ENCODE measurements around the gene ATP13A1.
A peak's percentile ranks its signal among the peaks of the same experiment; 100 is the strongest.

ATP13A1 gene

DNA sequence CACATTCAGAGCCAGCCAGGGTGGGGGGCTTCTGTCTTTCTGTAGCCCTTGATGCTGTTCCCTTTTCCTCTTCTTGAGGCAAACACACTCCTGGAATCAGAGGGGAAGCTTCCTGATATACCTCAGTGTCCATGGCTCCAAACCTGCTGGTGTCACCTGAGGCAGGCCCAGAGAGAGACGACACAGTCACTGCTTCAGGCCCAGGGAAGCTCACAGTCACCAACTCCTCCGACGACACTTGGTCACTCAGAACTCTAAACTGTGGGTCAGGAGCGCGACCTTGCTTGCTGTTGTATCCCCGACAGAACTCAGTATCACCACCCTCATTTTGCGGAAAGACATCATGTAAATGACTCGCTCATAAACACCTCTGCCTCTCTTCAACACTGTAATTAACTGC, 1.1 kb downstream of the ATP13A1 start:
- no peak for DNase-seq

DNA sequence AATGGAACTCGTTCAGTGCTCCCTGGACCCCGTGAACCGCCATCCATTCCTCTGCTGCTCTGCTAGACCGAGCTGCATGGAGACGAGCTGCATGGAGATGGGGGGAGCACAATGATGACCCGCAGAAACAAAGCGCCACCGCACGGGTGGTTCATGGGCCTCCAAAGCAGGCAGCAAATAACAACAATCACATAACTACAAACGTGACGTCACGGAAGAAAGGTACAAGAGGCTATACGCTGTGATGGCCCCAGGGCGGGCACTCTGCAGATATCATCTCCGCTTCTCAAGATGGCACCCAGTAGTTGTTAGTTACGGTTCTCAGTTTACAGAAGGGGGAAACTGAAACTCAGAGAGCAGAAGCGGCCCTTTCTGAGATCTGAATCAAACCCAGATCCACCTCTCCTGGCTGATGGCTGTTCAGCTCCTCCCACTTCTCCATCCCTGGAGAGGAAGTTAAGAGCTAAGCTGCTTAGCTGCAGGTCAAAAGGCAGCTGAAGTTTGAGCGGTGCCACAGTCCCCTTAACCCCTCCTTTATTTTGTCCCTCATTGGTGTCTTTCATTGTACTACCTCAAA, 1.7 kb downstream of the ATP13A1 start:
- DNase-seq = no peak

DNA sequence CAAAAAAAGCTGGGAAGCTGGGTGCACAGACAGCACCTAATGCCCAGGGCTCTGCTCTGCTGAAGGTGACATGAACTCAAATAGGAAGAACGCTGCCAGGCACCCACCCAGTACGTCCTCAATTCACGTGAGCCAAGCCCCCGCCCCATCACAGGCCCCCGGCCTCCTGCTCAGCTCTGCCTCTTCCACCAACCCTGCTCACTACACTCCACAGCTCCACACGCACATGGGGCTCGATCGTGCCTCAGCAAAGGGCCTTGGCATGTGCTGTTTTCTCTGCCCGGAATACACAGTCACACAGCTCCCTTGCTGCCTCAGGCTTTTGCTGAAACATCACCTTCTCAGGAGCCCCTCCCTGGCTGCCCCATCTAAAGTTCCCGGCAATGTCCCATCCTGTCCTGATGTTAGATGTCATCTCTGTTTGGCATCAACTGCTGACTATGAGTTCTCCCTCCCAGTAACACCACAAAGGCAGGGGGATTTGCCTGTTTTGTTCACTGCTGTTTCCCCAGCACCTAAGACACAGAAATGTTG, 2.3 kb downstream of the ATP13A1 start:
- no peak for DNase-seq

DNA sequence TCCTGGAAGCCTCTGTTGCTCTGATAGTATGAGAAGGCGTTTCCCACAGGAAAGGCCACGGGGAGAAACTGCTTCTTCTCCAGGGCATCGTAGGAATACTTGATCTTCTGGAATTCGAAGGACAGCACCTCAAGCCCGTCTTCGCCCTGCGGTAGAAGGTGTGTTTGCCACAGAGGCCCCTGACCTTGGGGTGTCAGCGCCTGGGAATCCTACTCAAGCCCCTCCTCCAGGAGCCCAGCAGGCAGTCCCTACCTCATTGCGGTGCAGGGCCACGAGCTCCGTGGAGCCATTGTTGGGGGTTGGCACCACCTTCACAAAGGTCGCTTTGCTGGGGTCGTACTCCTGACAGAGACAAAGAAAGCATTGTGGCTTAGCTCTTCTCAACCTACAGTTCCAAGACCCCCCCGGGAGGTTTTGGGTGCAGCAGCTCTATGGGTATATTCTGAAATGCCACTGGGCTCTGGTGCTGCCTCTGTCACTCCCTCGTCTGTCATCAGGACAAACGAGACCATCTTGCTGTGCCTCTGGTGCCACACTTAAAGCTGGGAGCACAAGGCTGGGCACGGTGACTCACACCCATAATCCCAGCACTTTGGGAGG, 3.7 kb downstream of the ATP13A1 start:
- no peak for DNase-seq

DNA sequence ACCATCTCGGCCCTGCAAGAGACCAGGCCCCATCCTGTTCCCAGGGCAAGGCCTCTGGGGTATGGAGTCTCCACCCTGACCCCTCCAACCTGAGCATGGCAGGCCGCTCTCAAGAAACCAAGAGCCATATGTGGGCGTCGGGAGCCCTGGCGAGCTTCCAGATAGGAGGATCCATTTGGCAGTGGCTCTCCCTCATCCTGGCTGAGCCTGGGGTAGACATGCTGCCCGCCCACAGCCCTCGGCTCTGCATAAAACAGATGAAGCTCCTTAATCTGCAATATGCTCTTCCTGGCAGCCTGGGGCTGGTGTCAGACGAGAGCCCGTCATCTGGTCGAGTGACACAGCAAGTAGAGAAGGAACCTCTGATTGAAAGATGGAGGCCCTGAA, 6.1 kb downstream of the ATP13A1 start:
- no peak for DNase-seq

DNA sequence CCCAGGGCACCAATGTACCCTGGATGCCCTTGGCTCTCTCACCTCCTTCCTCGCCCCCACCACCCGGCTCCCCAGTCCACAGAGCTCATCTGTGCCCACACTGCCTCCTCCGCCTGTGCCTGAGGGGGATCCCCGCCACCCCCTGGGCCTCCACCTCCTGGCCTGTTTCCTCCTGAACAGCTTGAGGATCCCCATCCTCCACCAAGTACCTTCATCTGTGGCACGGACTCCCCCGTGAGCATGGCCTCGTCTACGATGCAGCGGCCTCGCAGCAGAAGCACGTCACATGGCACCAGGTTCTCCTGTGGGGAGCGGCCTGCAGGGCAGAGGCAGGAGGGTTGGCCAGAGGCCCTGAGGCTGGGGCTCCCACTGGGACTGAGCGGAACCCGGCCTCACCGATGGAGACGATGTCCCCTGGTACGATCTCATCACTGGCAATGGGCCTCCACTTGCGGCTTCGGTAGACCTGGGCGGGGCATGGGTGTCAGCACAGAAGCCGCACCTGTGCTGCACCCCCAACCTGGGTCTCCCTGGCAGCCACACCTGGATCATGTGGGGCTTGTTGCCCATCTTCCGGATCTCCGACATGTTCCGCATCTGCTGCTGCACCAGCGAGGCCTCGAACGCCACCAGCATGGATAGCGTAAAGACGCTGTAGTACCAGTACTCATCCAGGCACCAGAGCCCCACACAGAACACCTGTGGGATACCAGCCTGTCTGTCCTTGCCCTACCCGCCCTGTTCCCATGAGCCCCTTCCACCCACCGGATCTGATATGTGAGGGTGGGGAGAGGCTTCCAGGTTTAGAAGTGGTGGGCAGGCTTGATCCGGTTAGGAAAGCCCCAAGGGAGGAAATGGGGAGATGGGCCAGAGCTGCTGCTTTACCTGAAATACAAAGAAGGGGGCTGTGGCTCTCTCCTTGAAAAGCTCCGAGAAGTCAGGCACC, 6.8 kb downstream of the ATP13A1 start:
- DNase-seq = no peak

DNA sequence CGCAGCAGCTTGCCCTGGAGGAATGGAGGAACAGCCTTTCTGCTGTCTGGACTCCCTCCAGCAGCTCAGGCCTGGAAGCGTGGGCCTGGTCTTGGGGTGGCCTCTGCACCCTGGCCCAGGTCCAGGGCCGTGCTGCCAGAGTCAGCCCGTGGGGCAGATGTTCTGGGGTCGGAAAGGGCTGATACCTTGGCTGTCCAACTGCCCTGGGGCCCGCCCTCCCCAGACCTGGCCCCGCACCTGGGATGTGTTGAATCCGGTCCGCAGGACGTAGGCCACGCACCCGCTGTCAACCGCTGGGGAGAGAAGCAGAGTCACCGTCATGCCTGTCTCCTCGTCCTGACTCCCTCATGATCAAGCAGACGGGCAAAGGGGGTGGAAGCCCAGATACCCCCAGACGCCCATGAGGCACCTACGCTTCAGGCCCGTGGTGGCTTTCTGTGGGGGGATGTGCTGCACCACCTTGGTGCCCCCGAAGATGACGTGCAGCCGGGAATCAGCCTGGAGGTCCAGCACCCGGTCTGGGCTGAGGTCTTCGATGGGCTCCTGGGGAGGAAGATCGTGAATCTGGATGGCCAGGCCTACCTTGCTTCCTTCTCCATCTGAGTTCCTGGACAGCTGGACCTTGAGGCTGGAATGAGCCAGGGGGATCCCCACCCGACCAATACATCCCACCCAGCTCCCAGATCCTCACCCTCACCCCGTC, 7.7 kb downstream of the ATP13A1 start:
- no peak for DNase-seq

DNA sequence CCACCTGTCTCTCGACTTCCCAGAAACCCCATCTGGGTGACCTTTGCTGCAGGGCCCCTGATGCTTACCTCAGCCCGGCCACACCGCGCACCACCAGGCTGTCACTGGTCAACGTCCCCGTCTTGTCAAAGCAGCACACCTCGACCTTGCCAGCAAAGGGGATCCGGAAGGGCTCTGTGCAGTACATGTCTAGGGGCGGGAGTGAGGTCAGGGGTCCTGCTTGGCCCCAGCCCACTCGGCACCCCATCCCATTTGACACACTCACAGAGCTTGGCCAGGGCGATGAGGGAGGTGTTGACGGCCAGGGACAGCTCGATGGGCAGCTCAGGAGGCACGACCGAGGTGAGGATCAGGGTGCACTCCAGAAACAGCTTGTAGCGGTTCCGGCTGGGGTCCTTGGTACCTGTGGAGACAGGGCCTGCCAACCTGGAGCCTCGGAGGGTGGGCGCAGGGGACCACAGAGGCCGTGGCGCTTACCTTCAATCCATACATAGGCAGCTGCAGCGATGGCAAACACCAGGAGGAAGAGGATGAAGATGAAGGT, 8.4 kb downstream of the ATP13A1 start:
- no peak for DNase-seq

DNA sequence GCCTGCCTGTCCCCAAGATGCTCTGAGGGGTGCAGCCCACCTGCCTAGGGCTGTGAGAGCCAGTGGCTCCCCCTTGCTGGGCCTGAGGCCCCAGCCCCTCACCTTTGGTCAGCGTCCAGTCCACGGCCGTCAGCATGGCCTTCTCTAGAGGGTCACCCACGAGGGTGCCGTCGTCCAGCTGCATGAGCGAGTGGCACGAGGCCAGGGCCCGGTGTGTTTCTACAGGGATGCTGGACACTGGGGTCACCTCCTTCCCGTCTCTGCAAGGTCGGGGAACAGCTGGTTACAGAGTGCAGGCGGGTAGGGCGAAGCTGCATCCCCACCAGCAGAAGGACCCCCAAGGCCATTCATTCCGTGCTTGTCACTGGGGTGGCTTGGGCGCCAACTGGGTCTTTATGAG, 9.0 kb downstream of the ATP13A1 start:
- DNase-seq = no peak

DNA sequence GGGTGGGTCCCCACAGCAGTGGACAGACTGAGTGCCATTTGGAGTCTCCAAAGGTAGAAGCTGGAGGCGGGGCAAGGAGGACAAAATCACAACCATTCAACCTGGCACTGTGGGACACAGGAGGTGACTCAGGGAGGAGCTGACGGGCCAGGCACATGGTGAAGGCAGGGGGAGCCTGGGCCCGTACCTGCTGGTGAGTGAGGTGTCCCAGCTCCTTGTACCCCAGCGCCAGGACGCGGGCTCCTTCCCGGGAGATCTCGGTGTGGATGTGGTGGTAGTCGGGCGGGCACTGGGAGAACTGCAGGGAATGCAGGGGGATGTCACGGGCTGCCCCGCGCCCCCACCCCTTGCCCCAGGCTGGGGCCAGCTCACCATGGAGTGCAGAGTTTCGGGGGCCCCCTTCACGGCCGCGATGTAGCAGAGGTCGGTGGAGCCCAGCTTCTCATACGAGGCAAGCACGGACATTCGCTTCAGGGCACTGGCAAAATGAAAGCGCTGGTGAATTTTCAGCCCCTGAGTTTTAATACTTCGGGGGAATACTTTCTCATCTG, 9.8 kb downstream of the ATP13A1 start:
- no peak for DNase-seq

DNA sequence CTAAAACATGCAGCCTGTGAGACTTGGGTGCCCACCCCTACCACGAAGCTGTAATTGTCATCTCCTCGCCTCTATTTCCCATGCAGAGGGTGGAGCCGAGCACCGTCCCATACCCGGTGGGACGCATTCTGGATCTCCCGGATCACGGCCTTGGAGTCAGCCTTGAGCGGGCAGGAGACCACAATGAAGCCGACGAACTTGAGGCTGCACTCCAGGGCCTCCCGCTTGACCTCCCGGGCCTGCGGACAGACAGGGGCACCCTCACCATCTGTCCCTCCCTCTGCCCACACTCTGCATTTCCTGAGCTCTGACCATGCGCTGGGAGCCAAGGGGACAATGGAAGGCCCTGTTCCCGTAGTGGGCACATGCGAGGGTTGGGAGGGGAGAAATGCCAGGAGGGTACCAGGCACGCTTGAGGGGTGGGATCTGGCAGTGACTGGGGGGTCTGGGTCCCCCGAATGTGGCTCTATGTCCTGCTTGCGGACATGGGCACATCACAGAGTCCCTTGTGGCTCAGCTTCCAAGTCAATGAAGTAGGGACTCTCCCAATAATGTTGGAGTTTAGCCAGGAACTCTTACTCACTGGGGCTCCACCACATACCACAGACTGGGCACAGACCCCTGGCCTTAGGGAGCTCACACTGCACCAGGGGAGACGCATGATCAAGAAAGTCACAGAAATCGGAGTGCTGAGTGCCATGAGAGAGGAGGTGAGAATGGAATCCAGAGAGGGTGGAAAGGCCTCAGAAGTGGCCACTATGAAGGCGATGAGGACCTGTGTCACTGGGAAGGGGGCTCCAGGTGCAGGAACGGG, 10.8 kb downstream of the ATP13A1 start:
- no peak for DNase-seq

DNA sequence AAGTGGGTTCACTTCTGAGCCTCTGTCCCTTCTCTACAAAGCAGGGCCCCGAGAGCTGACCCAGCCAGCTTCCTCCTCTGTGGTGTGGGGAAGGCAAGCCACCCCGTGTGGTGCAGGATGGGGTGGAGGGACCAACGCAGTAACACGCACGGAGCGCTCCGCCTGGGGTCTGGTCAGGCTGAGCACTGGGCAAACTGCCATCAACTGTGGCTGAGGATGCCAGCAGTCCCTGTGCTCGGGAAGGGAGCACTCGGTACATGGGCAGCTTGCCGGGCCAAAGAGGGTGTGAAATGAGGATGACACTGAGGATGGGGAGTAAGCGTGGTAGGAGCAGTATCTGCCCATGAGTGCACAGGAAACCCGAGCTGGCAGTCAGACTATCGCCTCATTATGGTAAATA, 12.4 kb downstream of the ATP13A1 start:
- DNase-seq = no peak

DNA sequence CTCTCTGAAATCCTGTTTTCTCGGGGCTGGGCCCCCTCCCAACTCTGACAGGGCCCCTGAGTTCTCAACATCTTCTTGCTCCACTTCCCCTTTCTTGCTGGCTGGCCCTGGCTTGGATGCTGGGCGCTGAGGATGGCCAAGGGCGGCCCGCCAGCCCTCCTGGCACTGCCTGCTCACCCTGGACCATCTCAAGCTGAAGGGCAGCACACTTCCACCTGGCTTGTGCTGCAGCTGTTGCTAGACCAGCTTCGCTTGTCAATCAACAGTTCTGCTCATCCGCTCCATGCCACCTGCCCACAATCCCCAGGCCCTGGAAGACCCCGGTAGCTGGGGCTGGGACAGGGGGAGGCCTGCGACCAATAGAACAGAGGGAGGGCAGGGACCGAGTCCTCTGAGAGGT, 13.1 kb downstream of the ATP13A1 start:
- DNase-seq = no peak

DNA sequence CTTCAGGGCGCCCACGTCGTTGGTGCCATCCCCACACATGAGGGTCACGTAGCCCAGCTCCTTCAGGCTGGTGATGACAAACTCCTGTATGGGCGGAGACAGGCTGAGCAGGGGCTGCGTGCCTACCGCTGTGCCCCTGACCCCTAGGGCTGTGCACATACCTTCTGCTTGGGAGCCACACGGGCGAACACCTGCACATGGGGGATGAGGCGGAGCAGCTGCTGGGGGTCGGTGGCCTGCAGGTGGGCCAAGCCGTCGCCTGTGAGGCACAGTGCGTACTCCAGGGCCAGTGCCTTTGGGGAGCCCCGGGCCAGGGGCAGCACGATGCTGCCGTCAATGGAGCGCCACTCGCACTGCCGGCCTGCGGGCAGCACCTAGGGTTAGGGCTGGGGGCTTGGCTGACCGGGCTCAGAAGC, 13.9 kb downstream of the ATP13A1 start:
- no peak for DNase-seq

DNA sequence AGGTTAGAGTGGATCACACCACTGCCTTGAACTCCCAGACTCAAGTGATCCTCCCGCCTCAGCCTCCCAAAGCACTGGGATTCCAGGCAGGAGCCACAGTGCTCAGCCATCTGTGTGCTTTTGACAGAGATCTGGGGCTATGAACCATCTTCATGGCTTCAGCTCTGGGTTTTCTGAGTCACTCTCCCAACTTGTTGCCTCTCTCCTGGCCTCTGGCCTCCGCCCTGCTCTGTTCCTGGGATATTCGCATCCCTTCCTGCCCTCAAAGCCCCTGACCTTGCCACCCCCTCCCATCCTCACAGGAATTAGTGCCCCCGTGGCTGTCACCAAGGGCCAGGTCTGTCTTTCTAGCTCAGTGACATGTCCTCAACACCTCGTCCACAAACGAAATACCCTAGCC, 14.3 kb downstream of the ATP13A1 start:
- no peak for DNase-seq

DNA sequence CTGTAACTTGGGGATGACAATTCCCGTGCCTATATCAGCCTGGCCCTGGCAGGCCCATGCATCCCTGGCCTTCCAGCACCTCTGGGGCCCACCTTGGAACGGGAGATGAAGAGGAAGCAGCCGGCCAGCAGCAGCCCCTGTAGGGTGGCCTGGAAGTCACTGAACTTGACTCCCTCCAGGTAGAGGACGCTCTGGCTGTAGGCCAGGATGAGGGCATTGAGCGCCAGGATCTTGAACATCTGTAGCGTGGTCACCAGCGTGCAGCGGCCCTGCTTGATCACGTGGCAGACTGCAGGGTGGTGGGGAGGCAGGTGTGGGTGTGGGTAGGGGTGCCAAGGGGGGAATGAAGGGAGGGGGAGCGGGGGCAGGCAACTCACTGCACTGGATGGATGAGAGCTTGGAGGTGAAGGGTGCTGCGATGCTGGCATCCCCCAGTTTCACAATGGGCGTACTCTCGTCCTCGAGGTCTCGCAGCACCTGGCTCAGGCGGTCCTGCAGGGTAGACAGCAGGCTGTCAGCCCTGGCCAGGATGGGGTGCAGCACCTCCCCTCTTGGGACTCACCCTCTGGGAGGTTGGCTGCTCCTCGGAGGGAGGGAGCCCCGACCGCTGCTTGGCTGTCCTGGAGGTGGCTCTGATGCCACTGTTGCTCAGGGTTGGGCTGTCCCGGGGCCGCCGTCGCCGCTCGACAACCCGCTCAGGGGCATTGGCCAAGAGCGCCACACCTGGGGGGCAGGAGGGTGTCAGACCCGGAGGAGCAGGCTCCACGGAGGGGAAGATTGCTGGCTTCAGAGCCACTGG, 16.2 kb downstream of the ATP13A1 start:
- DNase-seq = no peak

DNA sequence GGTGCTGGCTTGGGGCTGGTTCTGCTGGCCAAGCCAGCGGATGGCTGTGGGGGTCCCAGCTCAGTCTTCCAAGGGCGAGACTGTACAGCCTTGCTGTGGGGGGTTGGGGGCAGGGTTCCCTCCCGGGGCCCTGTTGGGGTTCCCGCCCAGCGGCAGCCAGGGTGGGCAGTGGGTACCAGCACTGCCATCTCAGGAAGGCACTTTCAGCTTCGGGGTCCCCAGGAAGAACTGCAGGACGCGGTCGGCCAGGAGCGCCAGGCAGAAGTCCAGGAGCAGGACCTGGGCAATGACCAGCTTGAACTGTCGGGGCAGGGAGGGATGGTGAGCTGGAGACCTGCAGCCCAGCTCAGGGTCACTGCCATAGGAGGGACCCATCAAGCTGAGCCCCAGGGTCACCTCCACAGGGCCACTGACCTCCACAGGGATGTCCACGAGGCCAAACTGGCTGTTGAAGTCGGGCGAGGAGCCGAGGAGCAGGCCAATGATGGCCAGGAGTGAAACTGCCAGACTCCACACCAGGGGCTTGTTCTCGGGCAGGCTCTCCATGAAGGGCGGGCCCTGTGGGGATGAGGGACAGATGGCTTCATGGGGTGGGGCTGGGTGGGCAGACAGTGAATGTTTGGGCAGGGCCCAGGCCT, 18.1 kb downstream of the ATP13A1 start:
- DNase-seq = no peak

DNA sequence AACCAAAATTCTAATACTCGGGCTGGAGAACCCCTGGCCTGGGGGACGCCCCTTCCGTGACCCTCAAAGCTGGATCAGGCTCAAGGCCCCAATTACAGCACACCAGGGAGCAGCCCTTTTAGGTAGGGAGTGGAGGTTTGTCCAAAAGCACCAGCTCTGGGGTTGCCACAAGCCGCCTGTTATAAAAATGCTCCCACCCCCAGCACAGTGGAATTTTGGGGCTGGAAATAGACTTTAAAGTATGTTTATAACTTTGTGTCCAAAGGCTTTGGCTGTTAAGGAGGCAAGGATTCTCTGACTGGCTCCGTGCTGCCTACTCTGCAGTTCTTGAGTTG, 19.5 kb downstream of the ATP13A1 start:
- no peak for DNase-seq

DNA sequence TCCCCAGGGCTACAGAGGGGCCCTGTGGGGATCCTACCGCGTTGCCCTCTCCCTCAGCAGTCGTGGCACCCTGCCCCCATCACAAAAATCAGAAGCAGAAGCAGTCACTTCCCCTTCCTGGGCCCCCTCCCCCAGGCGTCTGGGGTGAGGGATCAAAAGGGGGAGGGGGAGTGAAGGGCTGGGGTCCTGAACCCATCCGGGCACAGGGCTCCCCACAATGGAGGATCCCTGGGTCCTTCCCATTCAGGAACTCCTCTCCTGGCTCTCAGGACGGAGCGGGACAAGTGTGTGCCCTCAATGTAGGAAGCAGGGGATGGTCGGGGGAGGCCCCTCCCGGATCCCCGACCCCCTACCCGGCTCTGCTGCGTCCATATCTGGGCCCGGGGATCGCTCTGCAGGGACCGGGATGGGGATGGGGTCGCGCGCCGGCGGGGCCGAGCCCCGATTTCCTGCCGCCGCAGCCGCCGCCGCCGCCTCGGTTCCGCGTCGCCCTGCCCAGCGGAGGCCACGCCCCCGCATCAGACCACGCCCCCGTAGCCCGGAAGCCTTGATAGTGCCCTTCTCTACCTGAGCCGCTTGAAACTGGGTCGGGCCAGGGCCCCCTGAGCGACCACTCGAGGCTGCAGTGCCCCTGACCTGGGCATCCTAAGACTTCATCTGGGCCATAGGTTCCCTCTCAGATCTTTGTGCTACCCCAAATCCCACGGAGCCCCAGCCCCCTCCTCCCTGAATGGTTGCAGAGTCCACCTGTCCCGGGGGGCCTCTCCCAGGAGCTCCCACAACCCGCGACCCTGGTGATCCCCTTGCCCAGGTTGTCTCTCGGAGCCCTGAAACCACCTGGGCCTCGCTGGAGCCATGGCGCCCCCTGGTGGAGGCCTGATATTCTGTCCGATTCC, 20.1 kb downstream of the ATP13A1 start, which contains the start of gene GMIP:
TSS of gene GMIP (minus strand) at position 500 of the 896 bp plus-strand sequence. CDS start at position 372, 128 bp downstream.
- peak; percentile 64 for DNase-seq
